AG04450 (cell line): ENCODE measurements around the gene ZBTB4. TPM values are rescaled to one million over a fixed set of nuclear protein-coding genes. Genes with fewer than 3 reads are reported as not detected.

Experiments
- CTCF ChIA-PET: fragments of 300-600, 350-600 bp; formaldehyde crosslinking; extraction: SDS; loops from one replicate; lab custom pipeline; 2022; ENCODE audit warnings: antibody characterized with exemption, inconsistent platforms; lab: Charles Lee
- POLR2A ChIA-PET: fragments of 350-600 bp; formaldehyde crosslinking; extraction: SDS; loops from one replicate; lab custom pipeline; 2021; ENCODE audit warnings: antibody characterized with exemption, inconsistent platforms; lab: Yijun Ruan, JAX
- DNase-seq: peaks from one replicate; pipeline ENCODE4 v3.0.0-alpha.2; 2011; ENCODE audit warnings: low read depth, low spot score
- H3K27ac ChIP-seq: one replicate; pipeline ENCODE4 v1.5.1; 2012; ENCODE audit warnings: low read depth, low read length, control low read depth
- H3K27me3 ChIP-seq: one replicate; pipeline ENCODE4 v1.6.0; 2012; ENCODE audit warnings: low read length; ENCODE audit not compliant: control insufficient read depth, insufficient read depth
- H3K4me3 ChIP-seq: 2 replicates; pipeline ENCODE4 v1.5.1; 2011; ENCODE audit warnings: mild to moderate bottlenecking, low read depth, low read length, control low read depth
- H3K9me3 ChIP-seq: 2 replicates; pipeline ENCODE4 v1.5.1; 2012; ENCODE audit warnings: low read length; ENCODE audit not compliant: control insufficient read depth, insufficient read depth
- polyA minus RNA-seq: library from RNA; depleted of rRNA, polyadenylated mRNA; stranded (reverse); fragments of >200 nt; gene quantifications from 2 replicates; pipeline ENCODE4 v1.2.3, GENCODE V29; 2011; rRNA and poly(A)+ RNA removed
- polyA plus RNA-seq: library from polyadenylated mRNA; depleted of rRNA; stranded (reverse); fragments of >200 nt; gene quantifications from 2 replicates; pipeline ENCODE4 v1.2.3, GENCODE V29; 2011; rRNA removed
- TF ChIP-seq, protein P1 (sequence below): IDR thresholded peaks from 2 replicates; pipeline ENCODE4 v1.5.1; 2011; ENCODE audit warnings: low read depth, low read length, control low read depth, inconsistent platforms

Gene ZBTB4, protein sequence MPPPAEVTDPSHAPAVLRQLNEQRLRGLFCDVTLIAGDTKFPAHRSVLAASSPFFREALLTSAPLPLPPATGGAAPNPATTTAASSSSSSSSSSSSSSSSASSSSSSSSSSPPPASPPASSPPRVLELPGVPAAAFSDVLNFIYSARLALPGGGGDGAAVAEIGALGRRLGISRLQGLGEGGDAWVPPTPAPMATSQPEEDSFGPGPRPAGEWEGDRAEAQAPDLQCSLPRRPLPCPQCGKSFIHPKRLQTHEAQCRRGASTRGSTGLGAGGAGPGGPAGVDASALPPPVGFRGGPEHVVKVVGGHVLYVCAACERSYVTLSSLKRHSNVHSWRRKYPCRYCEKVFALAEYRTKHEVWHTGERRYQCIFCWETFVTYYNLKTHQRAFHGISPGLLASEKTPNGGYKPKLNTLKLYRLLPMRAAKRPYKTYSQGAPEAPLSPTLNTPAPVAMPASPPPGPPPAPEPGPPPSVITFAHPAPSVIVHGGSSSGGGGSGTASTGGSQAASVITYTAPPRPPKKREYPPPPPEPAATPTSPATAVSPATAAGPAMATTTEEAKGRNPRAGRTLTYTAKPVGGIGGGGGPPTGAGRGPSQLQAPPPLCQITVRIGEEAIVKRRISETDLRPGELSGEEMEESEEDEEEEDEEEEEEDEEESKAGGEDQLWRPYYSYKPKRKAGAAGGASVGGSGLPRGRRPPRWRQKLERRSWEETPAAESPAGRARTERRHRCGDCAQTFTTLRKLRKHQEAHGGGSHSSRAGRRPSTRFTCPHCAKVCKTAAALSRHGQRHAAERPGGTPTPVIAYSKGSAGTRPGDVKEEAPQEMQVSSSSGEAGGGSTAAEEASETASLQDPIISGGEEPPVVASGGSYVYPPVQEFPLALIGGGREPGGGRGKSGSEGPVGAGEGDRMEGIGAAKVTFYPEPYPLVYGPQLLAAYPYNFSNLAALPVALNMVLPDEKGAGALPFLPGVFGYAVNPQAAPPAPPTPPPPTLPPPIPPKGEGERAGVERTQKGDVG
- polyA plus RNA-seq: 18.8 and 22.3 TPM in 2 replicates
- polyA minus RNA-seq: 28.8 and 32.5 TPM in 2 replicates

DNA sequence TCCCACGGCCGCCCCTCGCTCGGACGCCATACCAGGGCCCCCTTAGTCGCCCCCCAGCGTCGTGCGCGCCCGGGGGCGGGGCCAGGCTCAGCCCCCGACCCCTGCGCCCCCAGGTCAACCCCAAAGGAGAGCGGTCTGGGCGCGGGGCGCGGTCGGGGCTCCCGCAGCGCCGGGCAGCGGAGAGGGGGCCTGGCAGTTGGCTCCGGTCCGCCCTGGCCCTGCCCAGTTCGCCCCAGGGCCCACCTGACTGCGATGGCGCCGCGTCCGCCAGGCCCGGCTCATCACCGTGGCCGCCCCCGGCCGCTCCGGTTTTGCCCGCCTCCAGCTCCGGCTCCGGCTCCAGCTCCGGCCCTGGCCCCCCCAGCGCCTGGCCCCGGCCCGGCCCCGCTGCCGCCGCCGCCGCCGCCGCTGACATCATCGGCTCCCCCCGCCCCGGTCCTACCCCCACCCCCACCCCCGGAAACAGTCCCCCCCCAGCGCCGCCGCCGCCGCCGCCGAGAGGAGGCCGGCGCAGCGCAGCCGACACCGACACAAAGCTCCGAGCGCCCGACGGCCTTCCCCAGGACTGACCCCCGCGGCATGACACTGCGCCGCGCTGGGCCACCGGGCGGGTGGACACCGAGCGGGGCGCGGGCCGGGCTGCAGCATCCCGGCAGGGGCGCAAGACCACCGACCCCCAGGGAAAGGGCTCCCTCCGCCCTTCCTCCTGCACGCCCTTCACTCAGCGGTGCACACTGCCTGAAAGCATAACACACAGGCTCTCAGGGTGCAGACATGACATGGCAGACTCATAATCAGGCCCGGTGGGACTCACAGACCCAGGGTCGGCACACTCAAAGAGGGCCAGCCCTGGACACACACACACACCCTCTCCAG lies at the start of gene ZBTB4:
Gene ZBTB4, minus strand, starts transcription at position 419 of the 876 bp plus-strand sequence. CDS start 12,830 bp downstream, outside the sequence.
- Histone ChIP-seq H3K9me3 (no peaks in the 10 kb centered on the region), H3K27me3 (no peaks in the 10 kb centered on the region), H3K4me3 (peak within 1 kb of the TSS; percentile 80), H3K27ac (peak within 1 kb of the TSS; percentile 96)
- DNase-seq: no peak
- POLR2A ChIA-PET: interaction anchor here (0.6 to 2.6 kb wide), 8 partner anchors 11 to 128 kb away, joined by 3 to 6 read pairs (median 3); partner anchors contain the start of gene TMEM256
- CTCF ChIA-PET: no interaction called here
- TF ChIP-seq, protein P1, sequence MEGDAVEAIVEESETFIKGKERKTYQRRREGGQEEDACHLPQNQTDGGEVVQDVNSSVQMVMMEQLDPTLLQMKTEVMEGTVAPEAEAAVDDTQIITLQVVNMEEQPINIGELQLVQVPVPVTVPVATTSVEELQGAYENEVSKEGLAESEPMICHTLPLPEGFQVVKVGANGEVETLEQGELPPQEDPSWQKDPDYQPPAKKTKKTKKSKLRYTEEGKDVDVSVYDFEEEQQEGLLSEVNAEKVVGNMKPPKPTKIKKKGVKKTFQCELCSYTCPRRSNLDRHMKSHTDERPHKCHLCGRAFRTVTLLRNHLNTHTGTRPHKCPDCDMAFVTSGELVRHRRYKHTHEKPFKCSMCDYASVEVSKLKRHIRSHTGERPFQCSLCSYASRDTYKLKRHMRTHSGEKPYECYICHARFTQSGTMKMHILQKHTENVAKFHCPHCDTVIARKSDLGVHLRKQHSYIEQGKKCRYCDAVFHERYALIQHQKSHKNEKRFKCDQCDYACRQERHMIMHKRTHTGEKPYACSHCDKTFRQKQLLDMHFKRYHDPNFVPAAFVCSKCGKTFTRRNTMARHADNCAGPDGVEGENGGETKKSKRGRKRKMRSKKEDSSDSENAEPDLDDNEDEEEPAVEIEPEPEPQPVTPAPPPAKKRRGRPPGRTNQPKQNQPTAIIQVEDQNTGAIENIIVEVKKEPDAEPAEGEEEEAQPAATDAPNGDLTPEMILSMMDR: no peak

DNA sequence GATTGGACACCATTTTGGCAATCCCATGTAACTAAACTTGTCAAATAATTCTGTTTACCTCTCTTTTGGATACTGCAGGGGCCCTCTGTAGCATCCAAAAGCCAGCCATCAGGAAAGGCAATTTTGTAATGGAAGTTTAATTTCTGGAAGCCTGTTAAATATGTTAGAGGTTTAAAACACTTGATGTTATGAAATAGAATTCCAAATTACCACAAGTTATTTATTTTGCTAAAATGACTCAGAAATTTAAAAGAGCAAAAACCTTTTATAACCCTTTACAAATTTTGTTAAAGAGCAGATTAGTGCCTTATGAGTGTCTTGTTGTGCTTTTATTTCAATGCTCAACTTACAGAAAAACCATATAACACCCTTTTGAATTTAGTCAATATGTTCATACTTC lies 49.4 kb upstream of the ZBTB4 start:
- no peak for DNase-seq
- H3K27ac ChIP-seq: no peak overlapping the region
- H3K27me3 ChIP-seq: no peaks in the 10 kb centered on the region
- H3K4me3 ChIP-seq: no peak overlapping the region
- CTCF ChIA-PET: no interaction called here
- TF ChIP-seq, protein P1: no peak
- POLR2A ChIA-PET: no interaction called here
- peaks cover 29% of the 10 kb centered on the region for H3K9me3 ChIP-seq

DNA sequence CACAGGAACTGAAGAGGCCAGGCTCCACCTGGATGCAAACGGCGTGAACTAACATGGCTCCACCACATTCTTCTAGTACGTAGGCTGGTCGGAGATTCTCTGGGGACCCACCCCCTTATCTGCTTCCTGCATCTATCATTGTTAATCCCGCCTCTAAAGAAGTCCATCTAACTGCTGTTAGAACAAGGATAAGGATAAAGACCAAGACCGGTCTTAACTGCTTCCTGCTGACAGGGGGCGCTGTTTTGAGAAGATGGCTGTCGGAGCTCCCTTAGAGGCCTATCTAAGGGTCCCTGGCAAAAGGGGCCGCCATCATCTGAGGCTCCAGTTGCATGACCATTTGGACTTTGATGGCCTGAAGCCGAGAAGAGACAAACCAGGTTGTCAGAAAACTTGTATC lies 43.6 kb upstream of the ZBTB4 start:
- no peak for DNase-seq
- TF ChIP-seq, protein P1: peak; percentile 42
- POLR2A ChIA-PET: interaction anchor here (0.7 kb wide), 1 partner anchor 129 kb away, joined by 3 read pairs; no protein-coding TSS in a partner anchor
- Histone ChIP-seq H3K9me3 (peaks cover 11% of the 10 kb centered on the region), H3K4me3 (no peak overlapping the region), H3K27ac (no peak overlapping the region), H3K27me3 (no peaks in the 10 kb centered on the region)
- CTCF ChIA-PET: interaction anchor here (0.8 to 1.5 kb wide), 3 partner anchors 9 to 66 kb away, joined by 5 to 6 read pairs (median 5); no protein-coding TSS in a partner anchor

DNA sequence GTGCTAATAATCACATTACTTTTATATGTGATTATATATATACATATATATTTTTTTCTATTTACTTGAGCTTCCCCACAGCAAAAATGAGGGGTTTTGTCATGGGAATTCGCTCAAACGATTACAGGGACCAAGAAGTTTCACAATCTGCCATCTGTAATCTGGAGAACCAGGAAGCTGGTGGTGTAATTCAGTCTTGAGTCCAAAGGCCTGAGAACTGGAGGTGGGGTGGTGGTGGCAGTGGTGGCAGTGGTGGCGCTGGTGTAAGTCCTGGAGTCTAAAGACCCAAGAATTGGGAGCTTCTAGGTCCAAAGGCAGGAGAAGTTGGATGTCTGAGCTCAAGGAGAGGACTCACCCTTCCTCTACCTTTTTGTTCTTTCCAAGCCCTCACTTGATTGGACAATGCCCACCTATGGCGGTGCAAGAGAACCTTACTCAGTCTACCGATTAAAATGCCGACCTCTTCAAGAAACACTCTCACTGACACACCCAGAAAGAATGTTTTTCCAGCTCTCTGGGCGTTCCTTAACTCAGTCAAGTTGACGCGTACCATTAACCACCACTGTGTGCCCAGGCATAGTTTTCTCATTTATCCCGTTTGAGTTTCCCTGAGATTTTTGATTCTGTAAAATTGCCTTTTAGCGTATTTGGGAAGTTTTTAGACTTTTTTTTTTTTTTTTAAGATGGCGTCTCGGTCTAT lies 36.6 kb upstream of the ZBTB4 start:
- Histone ChIP-seq H3K9me3 (no peaks in the 10 kb centered on the region), H3K27ac (no peak overlapping the region), H3K27me3 (no peaks in the 10 kb centered on the region), H3K4me3 (no peak overlapping the region)
- ChIA-PET CTCF (interaction anchor here (0.7 to 5.8 kb wide), 7 partner anchors 10 to 172 kb away, joined by 3 to 116 read pairs (median 8); partner anchors contain the start of genes SENP3, SOX15, TP53 and WRAP53), POLR2A (no interaction called here)
- no peak for DNase-seq
- TF ChIP-seq, protein P1: no peak
